Kidney (tissue), 14 donors: Measurements from ENCODE around the gene SYT3. TPM values are rescaled to one million over a fixed set of nuclear protein-coding genes. Genes with fewer than 3 reads are reported as not detected.
"Not testable (repeated sequence)": the region's sequence is repeated elsewhere in the genome, so short reads cannot be mapped to it uniquely, and the experiment has no call there.

Experiments
- DNase-seq, 5 donors: peaks; one replicate each; pipeline ENCODE4 v3.0.0-alpha.2; 2013 to 2020
- FAIRE-seq: peaks from 2 replicates; lab custom pipeline; 2012; peaks lifted over from hg19 to GRCh38; lab: Jason Lieb, UNC
- H3K27ac ChIP-seq, 2 donors: one replicate each; pipeline ENCODE4 v1.7.0; 2013; ENCODE audit warnings: low read depth in 2 of 2, low read length in 2 of 2, inconsistent platforms in 1 of 2
- H3K27me3 ChIP-seq: one replicate; pipeline ENCODE4 v1.7.1; 2013; ENCODE audit warnings: low read length, inconsistent platforms; ENCODE audit not compliant: control insufficient read depth, insufficient read depth
- H3K36me3 ChIP-seq, 3 donors: one replicate each; pipeline versions ENCODE4 v1.7.0 to v1.7.1; 2013; ENCODE audit warnings: low read length in 3 of 3, control low read depth in 1 of 3, inconsistent platforms in 1 of 3; ENCODE audit not compliant: insufficient read depth in 3 of 3, control insufficient read depth in 2 of 3
- H3K4me1 ChIP-seq, 3 donors: one replicate each; pipeline versions ENCODE4 v1.7.0 to v1.7.1; 2013; ENCODE audit warnings: low read length in 3 of 3, inconsistent platforms in 1 of 3, low read depth in 1 of 3; ENCODE audit not compliant: control insufficient read depth in 2 of 3, insufficient read depth in 2 of 3
- H3K4me3 ChIP-seq, 3 donors: one replicate each; pipeline versions ENCODE4 v1.7.0 to v1.8.1; 2013; ENCODE audit warnings: low read length in 3 of 3, control low read depth in 1 of 3, inconsistent platforms in 1 of 3
- H3K9ac ChIP-seq, 3 donors: one replicate each; pipeline versions ENCODE4 v1.7.0 to v1.7.1; 2013; ENCODE audit warnings: low read length in 3 of 3, control low read depth in 1 of 3, inconsistent platforms in 1 of 3
- H3K9me3 ChIP-seq, 3 donors: one replicate each; pipeline versions ENCODE4 v1.7.0 to v1.7.1; 2013; ENCODE audit warnings: low read length in 3 of 3, control low read depth in 1 of 3, inconsistent platforms in 1 of 3; ENCODE audit not compliant: control insufficient read depth in 2 of 3, insufficient read depth in 1 of 3
- intact Hi-C: fragments of 100-400 bp; cut with DNase I; formaldehyde crosslinking; loops from one replicate; pipeline ENCODE4 v1.11.1; 2022
- polyA plus RNA-seq: library from polyadenylated mRNA; stranded (reverse); fragments of 350-450 nt; fragmentation: Illumina TruSeq; extraction: RNeasy Lipid Tissue Mini Kit (QIAGEN cat#74804); gene quantifications from one replicate; pipeline ENCODE4 v1.2.3, GENCODE V29; 2014; ENCODE audit warnings: low read depth, low replicate concordance; ENCODE audit not compliant: insufficient read depth
- total RNA-seq: library from RNA; stranded (reverse); fragmentation: NEBNext Ultra II Directional; extraction: Animal tissue kit (Norgen Biotek cat#: 25700); gene quantifications from one replicate; pipeline ENCODE4 v1.2.1, GENCODE V29; 2021
- TF ChIP-seq, protein P1 (sequence below): IDR thresholded peaks from 3 replicates; pipeline ENCODE4 v1.5.1; 2012; ENCODE audit warnings: mild to moderate bottlenecking, moderate library complexity, borderline replicate concordance; ENCODE audit not compliant: insufficient read depth; ENCODE audit errors: extremely low read depth
- donor health status: control.
- donor health status: control.
- donor health status: control.
- donor health status: control.
- donor health status: control.
- donor health status: DM: yes; HTN: yes; CAD: no.
- donor health status: Normal renal cell carcinoma (clear cell type).

SYT3 gene
- total and polyA plus RNA-seq, 2 donors from 2014 or later: 0.54 to 0.63 TPM

DNA sequence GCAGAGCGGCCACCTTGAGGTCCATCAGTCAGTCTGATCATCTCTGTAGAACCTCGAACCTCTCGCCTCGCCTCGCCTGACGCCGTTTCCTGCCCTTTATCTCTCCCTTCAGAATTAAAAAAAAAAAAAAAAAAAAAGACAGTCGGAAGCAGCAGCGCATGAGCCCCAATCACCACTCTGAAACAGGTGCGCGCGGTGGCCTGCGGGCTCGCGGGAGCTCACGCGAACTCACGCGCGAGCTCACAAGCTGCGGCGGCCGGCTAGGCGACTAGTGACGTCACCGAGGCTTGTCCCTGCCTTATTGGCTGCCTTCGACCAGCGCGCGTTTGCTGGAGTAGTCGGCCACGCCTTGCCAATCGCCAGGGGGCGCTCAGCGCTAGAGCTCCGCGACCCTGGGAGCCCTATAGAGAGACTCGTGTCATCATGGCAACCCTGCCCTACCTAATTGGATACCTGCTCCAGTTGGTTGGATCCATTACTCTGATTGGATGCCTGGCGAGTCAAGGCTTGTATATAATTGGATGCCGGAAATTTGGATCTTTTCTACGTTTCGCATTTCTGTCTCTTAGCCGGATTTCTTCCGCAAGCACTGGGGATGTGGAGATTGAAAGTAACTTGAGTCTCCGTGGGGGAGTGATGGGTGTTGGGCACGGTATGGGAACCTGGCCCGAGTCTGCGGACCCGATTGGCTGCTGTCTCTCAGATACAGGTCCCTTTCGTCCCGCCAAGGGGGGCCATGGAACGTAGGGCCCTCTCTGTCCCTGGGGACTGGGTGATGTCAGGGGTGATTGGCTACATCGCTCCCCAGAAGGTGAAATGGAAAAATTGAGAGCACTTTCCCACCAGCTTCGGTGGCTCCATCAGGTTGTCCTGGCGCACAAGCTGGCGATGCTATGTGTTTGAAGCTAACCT lies 31.6 kb downstream of the SYT3 start:
- FAIRE-seq (no peak), DNase-seq (peak; percentile 91 to 98 (median 96))
- intact Hi-C loops: no loop called here
- Histone ChIP-seq H3K4me1 (no peaks in the 10 kb centered on the region), H3K4me3 (no peak overlapping the region), H3K9ac (no peak overlapping the region), H3K9me3 (peaks cover 0 to 5% (median 0%) of the 10 kb centered on the region in 3 donors), H3K27ac (no peak overlapping the region), H3K36me3 (no peaks in the 10 kb centered on the region), H3K27me3 (no peaks in the 10 kb centered on the region)
- TF ChIP-seq, protein P1, sequence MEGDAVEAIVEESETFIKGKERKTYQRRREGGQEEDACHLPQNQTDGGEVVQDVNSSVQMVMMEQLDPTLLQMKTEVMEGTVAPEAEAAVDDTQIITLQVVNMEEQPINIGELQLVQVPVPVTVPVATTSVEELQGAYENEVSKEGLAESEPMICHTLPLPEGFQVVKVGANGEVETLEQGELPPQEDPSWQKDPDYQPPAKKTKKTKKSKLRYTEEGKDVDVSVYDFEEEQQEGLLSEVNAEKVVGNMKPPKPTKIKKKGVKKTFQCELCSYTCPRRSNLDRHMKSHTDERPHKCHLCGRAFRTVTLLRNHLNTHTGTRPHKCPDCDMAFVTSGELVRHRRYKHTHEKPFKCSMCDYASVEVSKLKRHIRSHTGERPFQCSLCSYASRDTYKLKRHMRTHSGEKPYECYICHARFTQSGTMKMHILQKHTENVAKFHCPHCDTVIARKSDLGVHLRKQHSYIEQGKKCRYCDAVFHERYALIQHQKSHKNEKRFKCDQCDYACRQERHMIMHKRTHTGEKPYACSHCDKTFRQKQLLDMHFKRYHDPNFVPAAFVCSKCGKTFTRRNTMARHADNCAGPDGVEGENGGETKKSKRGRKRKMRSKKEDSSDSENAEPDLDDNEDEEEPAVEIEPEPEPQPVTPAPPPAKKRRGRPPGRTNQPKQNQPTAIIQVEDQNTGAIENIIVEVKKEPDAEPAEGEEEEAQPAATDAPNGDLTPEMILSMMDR: peak; percentile 16

DNA sequence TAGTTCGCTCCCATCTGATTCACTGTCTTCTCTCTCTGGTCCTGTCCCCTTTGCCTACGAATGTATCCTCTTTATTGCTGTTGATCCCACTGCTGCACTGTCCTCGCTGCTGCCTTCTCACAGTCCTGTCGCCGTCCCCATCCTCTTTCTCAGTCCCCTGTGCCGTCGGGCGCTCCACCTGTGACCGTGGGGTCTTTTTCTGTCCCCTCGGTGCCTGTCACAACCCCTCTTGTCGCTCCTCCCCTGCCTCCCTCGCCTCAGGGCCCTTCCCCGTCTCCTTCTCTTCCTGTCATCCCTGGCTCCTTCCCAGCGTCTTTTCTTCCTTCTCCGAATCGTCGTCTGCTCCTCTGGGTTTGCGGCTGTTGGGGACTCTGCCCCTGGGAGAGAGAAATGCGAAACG lies 32.3 kb downstream of the SYT3 start:
- Histone ChIP-seq H3K4me3 (no peak overlapping the region), H3K9ac (no peak overlapping the region), H3K27ac (no peak overlapping the region), H3K4me1 (no peaks in the 10 kb centered on the region), H3K9me3 (peaks cover 0 to 5% (median 0%) of the 10 kb centered on the region in 3 donors), H3K36me3 (no peaks in the 10 kb centered on the region), H3K27me3 (peaks cover 5% of the 10 kb centered on the region)
- TF ChIP-seq, protein P1: no peak
- intact Hi-C loops: no loop called here
- no peak for FAIRE-seq
- DNase-seq: no peak

GRCh38 chr19:50606059-50606836 lies 33.4 kb downstream of the SYT3 start:
- H3K4me1 ChIP-seq, intact Hi-C loops, H3K27ac ChIP-seq, H3K9ac ChIP-seq, H3K4me3 ChIP-seq, H3K36me3 ChIP-seq, FAIRE-seq, H3K9me3 ChIP-seq: not testable (repeated sequence)
- peaks cover 11% of the 10 kb centered on the region for H3K27me3 ChIP-seq
- peak in 3 of 5 donors; percentile 9 to 63 (median 46) for DNase-seq

GRCh38 chr19:50604264-50605073 lies 35.2 kb downstream of the SYT3 start:
- DNase-seq, FAIRE-seq, H3K4me3 ChIP-seq, H3K9ac ChIP-seq, intact Hi-C loops, H3K27ac ChIP-seq, H3K36me3 ChIP-seq, H3K9me3 ChIP-seq, H3K4me1 ChIP-seq: not testable (repeated sequence)
- peaks cover 11% of the 10 kb centered on the region for H3K27me3 ChIP-seq
